Adrenal gland (tissue), 12 donors: ENCODE data around the gene ATP5PB. TPM values are rescaled to one million over a fixed set of nuclear protein-coding genes. Genes with fewer than 3 reads are reported as not detected.
A peak's percentile ranks its signal among the peaks of the same experiment; 100 is the strongest.

Experiments used
- DNase-seq, 7 donors: peaks; one replicate each; pipeline ENCODE4 v3.0.0-alpha.2; 2019 to 2020
- H3K27ac ChIP-seq, 5 donors: fragments of 200-600 bp; sonication (generic) in 4 of 5; 1 replicate in 3 of 5; 2 replicates in 2 of 5; pipeline versions ENCODE4 v1.5.1 to v1.8.0; 2016 to 2020; ENCODE audit warnings: mild to moderate bottlenecking in 1 of 5
- H3K27me3 ChIP-seq: fragments of 200-600 bp; 2 replicates; pipeline ENCODE4 v1.8.0; 2021
- H3K36me3 ChIP-seq, 2 donors: fragments of 200-600 bp; replicated peaks in 1 of 2; 1 replicate in 1 of 2; 2 replicates in 1 of 2; pipeline versions ENCODE4 v1.5.1 to v1.8.0; 2018 to 2022
- H3K4me1 ChIP-seq, 2 donors: fragments of 200-600 bp; replicated peaks in 1 of 2; 1 replicate in 1 of 2; 2 replicates in 1 of 2; pipeline versions ENCODE4 v1.5.1 to v1.8.0; 2018 to 2021
- H3K4me3 ChIP-seq, 4 donors: fragments of 200-600 bp; sonication (generic) in 3 of 4; one replicate each; pipeline ENCODE4 v1.5.1; 2016 to 2018
- H3K9me3 ChIP-seq, 3 donors: fragments of 200-600 bp; sonication (generic) in 1 of 3; replicated peaks in 1 of 3; 1 replicate in 2 of 3; 2 replicates in 1 of 3; pipeline versions ENCODE4 v1.5.1 to v1.8.0; 2016 to 2021
- POLR2A ChIP-seq, 2 donors: fragments of 450-650 bp; IDR thresholded peaks; one replicate each; pipeline ENCODE4 v1.6.1; 2017; ENCODE audit warnings: antibody characterized with exemption in 2 of 2, mild to moderate bottlenecking in 2 of 2, moderate library complexity in 1 of 2
- WGBS, 4 donors: extraction: QIAGEN DNeasy Blood & Tissue Kit in 2 of 4; methylation state at CpG; one replicate each; pipeline versions ENCODE4 v1.1.5 to v1.1.7; 2013 to 2017; 5-methylcytosine and 5-hydroxymethylcytosine counted together
- intact Hi-C, 2 donors: fragments of 100-400 bp; cut with DNase I; formaldehyde crosslinking; loops; one replicate each; pipeline versions ENCODE4 v1.14.1 to v1.15.0; 2022 to 2023
- polyA plus RNA-seq, 3 donors: library from polyadenylated mRNA; stranded (reverse); fragments of 200-250 nt in 2 of 3; fragments of 350-450 nt in 1 of 3; fragmentation: Illumina TruSeq in 1 of 3; extraction: RNeasy Lipid Tissue Mini Kit (QIAGEN cat#74804) in 1 of 3; gene quantifications; one replicate each; pipeline ENCODE4 v1.2.3, GENCODE V29; 2013 to 2014
- total RNA-seq, 9 donors: library from RNA; depleted of rRNA in 4 of 9; stranded (reverse); fragments of >200 nt in 4 of 9; fragments of 120-200 nt in 1 of 9; fragmentation: NEBNext Ultra II Directional in 1 of 9; extraction: Animal tissue kit (Norgen Biotek cat#: 25700) in 1 of 9; gene quantifications; one replicate each; pipeline versions ENCODE4 v1.1.0 to v1.2.4, GENCODE V29; 2013 to 2023
- TF ChIP-seq, protein P1 (sequence below), 6 experiments: fragments of 450-650 bp in 4 of 6; fragments of 200-600 bp in 2 of 6; sonication (generic) in 1 of 6; IDR thresholded peaks; 1 replicate in 5 of 6; 2 replicates in 1 of 6; pipeline versions ENCODE4 v1.5.1 to v1.8.0; 2016 to 2021; ENCODE audit warnings: antibody characterized with exemption in 6 of 6, mild to moderate bottlenecking in 2 of 6, moderate library complexity in 1 of 6
- donor health status: healthy with polysubstance abuse.
- donor health status: Bipolar disorder and iron deficiency.
- donor health status: DM: yes; HTN: yes; CAD: no.
- donor health status: DM: no; HTN: no; CAD: no.
- donor health status: DM: no; HTN: no; CAD: no.
- donor health status: DM: yes; HTN: yes; CAD: no.

ATP5PB gene
- total and polyA plus RNA-seq, 12 donors: 103 to 834 (median 245) TPM

DNA sequence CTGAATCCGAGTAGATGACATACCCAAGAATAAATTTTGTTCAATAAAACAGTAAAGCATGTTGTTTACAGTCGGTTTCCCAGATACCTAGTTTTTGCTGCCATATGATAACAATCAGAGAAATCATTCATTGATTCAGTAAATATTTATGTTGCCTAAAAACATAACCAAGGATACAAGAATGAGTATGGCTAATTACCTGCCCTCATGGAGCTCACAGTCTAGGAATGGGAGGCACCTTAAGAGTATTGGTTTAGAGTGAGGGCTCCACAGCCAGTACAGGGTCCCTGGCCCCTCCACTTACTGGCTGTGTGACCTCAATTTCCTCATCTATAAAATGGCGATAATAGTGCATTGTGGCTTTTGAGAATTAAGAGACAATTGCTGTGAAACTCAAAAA lies 921 bp downstream of the ATP5PB start:
- Histone ChIP-seq H3K36me3 (peaks cover 0 to 13% of the 10 kb centered on the region in 2 donors), H3K27ac (peak overlapping the region in 1 of 5 donors; percentile 94), H3K4me3 (peak overlapping the region; percentile 80 to 96 (median 94)), H3K27me3 (no peaks in the 10 kb centered on the region), H3K4me1 (peaks cover 5 to 60% of the 10 kb centered on the region in 2 donors), H3K9me3 (no peaks in the 10 kb centered on the region)
- no peak for DNase-seq
- intact Hi-C loops: no loop called here
- WGBS, 4 donors: 48 to 52% (median 51%) methylated on average over 3 of the region's 3 CpGs
- TF ChIP-seq, protein P1, sequence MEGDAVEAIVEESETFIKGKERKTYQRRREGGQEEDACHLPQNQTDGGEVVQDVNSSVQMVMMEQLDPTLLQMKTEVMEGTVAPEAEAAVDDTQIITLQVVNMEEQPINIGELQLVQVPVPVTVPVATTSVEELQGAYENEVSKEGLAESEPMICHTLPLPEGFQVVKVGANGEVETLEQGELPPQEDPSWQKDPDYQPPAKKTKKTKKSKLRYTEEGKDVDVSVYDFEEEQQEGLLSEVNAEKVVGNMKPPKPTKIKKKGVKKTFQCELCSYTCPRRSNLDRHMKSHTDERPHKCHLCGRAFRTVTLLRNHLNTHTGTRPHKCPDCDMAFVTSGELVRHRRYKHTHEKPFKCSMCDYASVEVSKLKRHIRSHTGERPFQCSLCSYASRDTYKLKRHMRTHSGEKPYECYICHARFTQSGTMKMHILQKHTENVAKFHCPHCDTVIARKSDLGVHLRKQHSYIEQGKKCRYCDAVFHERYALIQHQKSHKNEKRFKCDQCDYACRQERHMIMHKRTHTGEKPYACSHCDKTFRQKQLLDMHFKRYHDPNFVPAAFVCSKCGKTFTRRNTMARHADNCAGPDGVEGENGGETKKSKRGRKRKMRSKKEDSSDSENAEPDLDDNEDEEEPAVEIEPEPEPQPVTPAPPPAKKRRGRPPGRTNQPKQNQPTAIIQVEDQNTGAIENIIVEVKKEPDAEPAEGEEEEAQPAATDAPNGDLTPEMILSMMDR (IDR thresholded peaks at IDR 0.05): no peak
- no peak for TF ChIP-seq POLR2A (IDR thresholded peaks at IDR 0.05)

DNA sequence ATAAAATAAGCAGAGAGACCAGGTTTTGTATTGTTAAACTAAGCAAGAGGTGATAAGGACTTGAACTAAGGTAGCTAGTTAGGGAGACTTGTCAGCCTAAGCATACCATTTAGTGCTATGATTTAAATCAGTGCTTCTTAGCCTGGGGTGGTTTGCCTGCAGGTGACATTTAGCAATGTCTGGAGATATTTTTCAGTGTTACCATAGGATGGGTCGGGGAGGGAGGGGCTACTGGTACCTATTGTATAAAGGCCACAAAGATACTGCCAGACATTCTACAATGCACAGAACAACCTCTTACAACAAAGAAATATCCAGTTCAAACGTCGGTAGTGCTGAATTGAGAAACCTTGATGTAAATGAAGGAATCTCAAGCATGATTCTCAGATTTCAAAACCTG lies 3.3 kb downstream of the ATP5PB start:
- 78 to 80% (median 79%) methylated on average over 3 of the region's 3 CpGs for WGBS, 4 donors
- Histone ChIP-seq H3K27ac (no peak overlapping the region), H3K4me1 (peaks cover 0 to 48% of the 10 kb centered on the region in 2 donors), H3K27me3 (no peaks in the 10 kb centered on the region), H3K4me3 (no peak overlapping the region), H3K9me3 (no peaks in the 10 kb centered on the region), H3K36me3 (peaks cover 0 to 28% of the 10 kb centered on the region in 2 donors)
- intact Hi-C loops: no loop called here
- no peak for TF ChIP-seq POLR2A (IDR thresholded peaks at IDR 0.05)
- TF ChIP-seq, protein P1 (IDR thresholded peaks at IDR 0.05): no peak
- no peak for DNase-seq

- TF ChIP-seq, protein P1 (IDR thresholded peaks at IDR 0.05): no peak
- TF ChIP-seq POLR2A (IDR thresholded peaks at IDR 0.05): no peak
- WGBS, 4 donors: 79 to 91% (median 88%) methylated on average over 3 of the region's 3 CpGs
- no peak overlapping the region for H3K4me3 ChIP-seq
- DNase-seq: no peak
- peaks cover 0 to 40% of the 10 kb centered on the region in 2 donors for H3K4me1 ChIP-seq
- intact Hi-C loops: no loop called here
- H3K36me3 ChIP-seq: peaks cover 0 to 39% of the 10 kb centered on the region in 2 donors
- H3K9me3 ChIP-seq: no peaks in the 10 kb centered on the region
- H3K27ac ChIP-seq: no peak overlapping the region
- H3K27me3 ChIP-seq: no peaks in the 10 kb centered on the region
These were observed 4.4 kb downstream of the ATP5PB start for GRCh38 chr1:111453706-111454105.

DNA sequence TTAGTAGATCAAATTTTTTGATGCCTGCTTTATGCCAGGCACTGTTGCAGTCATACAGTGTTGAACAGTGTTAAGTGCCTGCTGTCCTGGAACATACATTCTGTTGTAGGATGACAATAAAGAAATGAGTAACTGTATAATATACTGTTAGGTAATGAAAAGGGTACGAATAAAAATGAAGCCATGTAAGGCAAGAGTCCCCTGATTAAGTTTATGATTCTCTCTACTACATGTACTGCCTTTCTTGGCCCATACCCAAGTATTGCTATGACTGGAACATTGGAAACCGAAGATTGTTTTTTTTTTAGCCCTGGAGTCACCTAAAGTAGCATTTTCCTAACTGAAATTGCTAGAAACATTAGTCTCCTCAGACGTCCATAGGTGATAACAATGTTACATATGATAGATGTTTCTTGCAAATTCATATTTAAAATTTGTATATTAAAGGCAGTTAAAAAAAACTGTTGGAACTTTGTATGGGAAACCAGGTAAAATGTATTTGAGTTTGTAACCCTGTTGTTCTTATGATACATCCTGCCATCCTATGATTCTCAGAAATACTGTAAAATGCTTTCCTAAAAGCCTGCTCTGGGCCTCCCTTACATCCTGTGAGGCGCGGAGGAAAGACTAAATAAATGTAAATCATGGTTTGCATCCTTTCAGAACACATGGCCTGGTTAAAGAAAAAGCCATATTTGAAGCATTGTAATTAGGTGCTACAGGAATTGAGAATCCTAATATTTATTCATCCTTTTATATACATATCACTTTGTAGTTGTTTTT lies 5.8 kb downstream of the ATP5PB start:
- 69 to 72% (median 70%) methylated on average over 5 of the region's 5 CpGs for WGBS, 4 donors
- Histone ChIP-seq H3K36me3 (peaks cover 0 to 52% of the 10 kb centered on the region in 2 donors), H3K27me3 (no peaks in the 10 kb centered on the region), H3K27ac (no peak overlapping the region), H3K4me3 (no peak overlapping the region), H3K9me3 (no peaks in the 10 kb centered on the region), H3K4me1 (peaks cover 0 to 38% of the 10 kb centered on the region in 2 donors)
- TF ChIP-seq POLR2A (IDR thresholded peaks at IDR 0.05): no peak
- TF ChIP-seq, protein P1 (IDR thresholded peaks at IDR 0.05): no peak
- DNase-seq: no peak
- intact Hi-C loops: no loop called here
